ENCODE measurements around the gene CEP20. TPM values are rescaled to one million over a fixed set of nuclear protein-coding genes. Genes with fewer than 3 reads are reported as not detected.

Gene CEP20
- total RNA-seq, 2 experiments from 2014 or later: 40.0 to 43.8 TPM

- Mint-ChIP-seq H3K36me3 (no peaks in the 10 kb centered on the region), H3K4me1 (ENCODE audit: low read depth) (peaks cover 12% of the 10 kb centered on the region), H3K9me3 (peaks cover under 1% of the 10 kb centered on the region), H3K27me3 (no peaks in the 10 kb centered on the region), H3K27ac (peak overlapping the region; percentile 7), H3K4me3 (no peak overlapping the region)
- ChIA-PET POLR2A (no interaction called here), CTCF (no interaction called here)
- no peak for DNase-seq
- intact Hi-C loops (cut with micrococcal nuclease): no loop called here
Measured at GRCh38 chr16:15913046-15913698, 24.8 kb upstream of the CEP20 start.

GRCh38 chr16:15911198-15911597 lies 22.8 kb upstream of the CEP20 start:
- no peak for DNase-seq
- Mint-ChIP-seq H3K9me3 (peaks cover 2% of the 10 kb centered on the region), H3K36me3 (no peaks in the 10 kb centered on the region), H3K27ac (no peak overlapping the region), H3K4me1 (ENCODE audit: low read depth) (peaks cover 14% of the 10 kb centered on the region), H3K4me3 (no peak overlapping the region), H3K27me3 (no peaks in the 10 kb centered on the region)
- CTCF ChIA-PET: no interaction called here
- intact Hi-C loops (cut with micrococcal nuclease): no loop called here
- POLR2A ChIA-PET: no interaction called here

GRCh38 chr16:15907863-15908478 lies 19.6 kb upstream of the CEP20 start:
- intact Hi-C loops (cut with micrococcal nuclease): no loop called here
- Mint-ChIP-seq H3K27ac (no peak overlapping the region), H3K27me3 (no peaks in the 10 kb centered on the region), H3K4me3 (no peak overlapping the region), H3K36me3 (no peaks in the 10 kb centered on the region), H3K4me1 (ENCODE audit: low read depth) (peaks cover 10% of the 10 kb centered on the region), H3K9me3 (peaks cover 2% of the 10 kb centered on the region)
- POLR2A ChIA-PET: no interaction called here
- DNase-seq: peak; percentile 59
- CTCF ChIA-PET: no interaction called here

- H3K4me3 Mint-ChIP-seq: no peak overlapping the region
Measured at GRCh38 chr16:15906439-15906838, 18.0 kb upstream of the CEP20 start.

GRCh38 chr16:15903960-15904359 lies 15.6 kb upstream of the CEP20 start:
- ChIA-PET POLR2A (no interaction called here), CTCF (no interaction called here)
- Mint-ChIP-seq H3K36me3 (no peaks in the 10 kb centered on the region), H3K27ac (no peak overlapping the region), H3K27me3 (no peaks in the 10 kb centered on the region), H3K4me1 (ENCODE audit: low read depth) (peaks cover 11% of the 10 kb centered on the region), H3K9me3 (peaks cover 2% of the 10 kb centered on the region), H3K4me3 (no peak overlapping the region)
- intact Hi-C loops (cut with micrococcal nuclease): no loop called here
- no peak for DNase-seq

More at GRCh38 chr16:15906439-15906838, 18.0 kb upstream of the CEP20 start:
- Mint-ChIP-seq H3K27me3 (no peaks in the 10 kb centered on the region), H3K36me3 (no peaks in the 10 kb centered on the region), H3K4me1 (ENCODE audit: low read depth) (peaks cover 5% of the 10 kb centered on the region), H3K27ac (no peak overlapping the region), H3K9me3 (peaks cover 2% of the 10 kb centered on the region)
- DNase-seq: no peak
- ChIA-PET CTCF (no interaction called here), POLR2A (no interaction called here)
- intact Hi-C loops (cut with micrococcal nuclease): no loop called here

GRCh38 chr16:15900901-15901500 lies 12.6 kb upstream of the CEP20 start:
- Mint-ChIP-seq H3K4me3 (no peak overlapping the region), H3K27ac (no peak overlapping the region), H3K4me1 (ENCODE audit: low read depth) (peaks cover 25% of the 10 kb centered on the region), H3K27me3 (no peaks in the 10 kb centered on the region), H3K9me3 (no peaks in the 10 kb centered on the region), H3K36me3 (no peaks in the 10 kb centered on the region)
- ChIA-PET POLR2A (no interaction called here), CTCF (no interaction called here)
- intact Hi-C loops (cut with micrococcal nuclease): no loop called here
- no peak for DNase-seq

- CTCF ChIA-PET: interaction anchor here (3.5 kb wide), 1 partner anchor 12 kb away, joined by 15 read pairs; the partner anchor contains the start of gene CEP20
- POLR2A ChIA-PET: no interaction called here
- no peaks in the 10 kb centered on the region for H3K27me3 Mint-ChIP-seq
- H3K4me1 Mint-ChIP-seq (ENCODE audit: low read depth): peaks cover 25% of the 10 kb centered on the region
- no peaks in the 10 kb centered on the region for H3K36me3 Mint-ChIP-seq
- H3K27ac Mint-ChIP-seq: no peak overlapping the region
- no peak overlapping the region for H3K4me3 Mint-ChIP-seq
- DNase-seq: no peak
- intact Hi-C loops (cut with micrococcal nuclease): no loop called here
- H3K9me3 Mint-ChIP-seq: no peaks in the 10 kb centered on the region
Measured at GRCh38 chr16:15900357-15900756, 12.0 kb upstream of the CEP20 start.

GRCh38 chr16:15899538-15900100 lies 11.2 kb upstream of the CEP20 start:
- intact Hi-C loops (cut with micrococcal nuclease): loop anchor here (2.0 kb wide), 1 partner anchor 61 kb away; no protein-coding TSS in a partner anchor
- Mint-ChIP-seq H3K36me3 (no peaks in the 10 kb centered on the region), H3K27me3 (no peaks in the 10 kb centered on the region), H3K9me3 (no peaks in the 10 kb centered on the region), H3K27ac (no peak overlapping the region), H3K4me1 (ENCODE audit: low read depth) (peaks cover 28% of the 10 kb centered on the region), H3K4me3 (no peak overlapping the region)
- POLR2A ChIA-PET: no interaction called here
- CTCF ChIA-PET: interaction anchor here (3.5 kb wide), 1 partner anchor 11 kb away, joined by 15 read pairs; the partner anchor contains the start of gene CEP20
- DNase-seq: peak; percentile 80

GRCh38 chr16:15898654-15899053 lies 10.3 kb upstream of the CEP20 start:
- no peak for DNase-seq
- no peaks in the 10 kb centered on the region for H3K36me3 Mint-ChIP-seq
- peaks cover 28% of the 10 kb centered on the region for H3K4me1 Mint-ChIP-seq (ENCODE audit: low read depth)
- H3K27me3 Mint-ChIP-seq: no peaks in the 10 kb centered on the region
- no peak overlapping the region for H3K4me3 Mint-ChIP-seq
- H3K27ac Mint-ChIP-seq: no peak overlapping the region
- POLR2A ChIA-PET: no interaction called here
- intact Hi-C loops (cut with micrococcal nuclease): loop anchor here (2.0 kb wide), 1 partner anchor 62 kb away; no protein-coding TSS in a partner anchor
- CTCF ChIA-PET: interaction anchor here (3.5 kb wide), 1 partner anchor 10 kb away, joined by 15 read pairs; the partner anchor contains the start of gene CEP20
- no peaks in the 10 kb centered on the region for H3K9me3 Mint-ChIP-seq

GRCh38 chr16:15897834-15898254 lies 9.4 kb upstream of the CEP20 start:
- intact Hi-C loops (cut with micrococcal nuclease): loop anchor here (1.0 to 2.0 kb wide), 3 partner anchors 10 to 127 kb away; partner anchors contain the start of gene CEP20
- no peaks in the 10 kb centered on the region for H3K36me3 Mint-ChIP-seq
- no peak overlapping the region for H3K27ac Mint-ChIP-seq
- peak; percentile 81 for DNase-seq
- peaks cover 28% of the 10 kb centered on the region for H3K4me1 Mint-ChIP-seq (ENCODE audit: low read depth)
- H3K9me3 Mint-ChIP-seq: no peaks in the 10 kb centered on the region
- ChIA-PET CTCF (interaction anchor here (3.5 kb wide), 1 partner anchor 9 kb away, joined by 15 read pairs; the partner anchor contains the start of gene CEP20), POLR2A (interaction anchor here (1.9 kb wide), 1 partner anchor 10 kb away, joined by 10 read pairs; the partner anchor contains the start of gene CEP20)
- H3K27me3 Mint-ChIP-seq: no peaks in the 10 kb centered on the region
- H3K4me3 Mint-ChIP-seq: peak overlapping the region; percentile 4

- Mint-ChIP-seq H3K4me1 (ENCODE audit: low read depth) (peaks cover 28% of the 10 kb centered on the region), H3K9me3 (no peaks in the 10 kb centered on the region), H3K27me3 (no peaks in the 10 kb centered on the region), H3K4me3 (no peak overlapping the region), H3K36me3 (no peaks in the 10 kb centered on the region), H3K27ac (no peak overlapping the region)
- ChIA-PET CTCF (interaction anchor here (3.5 kb wide), 1 partner anchor 9 kb away, joined by 15 read pairs; the partner anchor contains the start of gene CEP20), POLR2A (interaction anchor here (0.5 to 1.9 kb wide), 2 partner anchors 9 to 63 kb away, joined by 4 to 10 read pairs; partner anchors contain the start of gene CEP20)
- intact Hi-C loops (cut with micrococcal nuclease): loop anchor here (1.0 kb wide), 2 partner anchors 9 to 128 kb away; partner anchors contain the start of gene CEP20
- DNase-seq: no peak
Measured at GRCh38 chr16:15897121-15897780, 8.8 kb upstream of the CEP20 start.

Data from activated CD4-positive, alpha-beta memory T cell treated with anti-CD3 and anti-CD28 coated beads for 36 hours (primary cell).